Retinal pigment epithelial cell (primary cell): ENCODE measurements around the gene SMIM27.

Experiments
- DNase-seq: peaks from one replicate; pipeline ENCODE4 v3.0.0-alpha.2; 2010; ENCODE audit warnings: low read depth
- H3K4me3 ChIP-seq: 2 replicates; pipeline ENCODE4 v1.5.1; 2011; ENCODE audit warnings: mild to moderate bottlenecking, low read length, control low read depth, moderate library complexity
- TF ChIP-seq, protein P1 (sequence below): conservative IDR thresholded peaks from 2 replicates; pipeline ENCODE4 v1.5.1; 2011; ENCODE audit warnings: low read depth, low read length, control low read depth, inconsistent platforms

Gene SMIM27

DNA sequence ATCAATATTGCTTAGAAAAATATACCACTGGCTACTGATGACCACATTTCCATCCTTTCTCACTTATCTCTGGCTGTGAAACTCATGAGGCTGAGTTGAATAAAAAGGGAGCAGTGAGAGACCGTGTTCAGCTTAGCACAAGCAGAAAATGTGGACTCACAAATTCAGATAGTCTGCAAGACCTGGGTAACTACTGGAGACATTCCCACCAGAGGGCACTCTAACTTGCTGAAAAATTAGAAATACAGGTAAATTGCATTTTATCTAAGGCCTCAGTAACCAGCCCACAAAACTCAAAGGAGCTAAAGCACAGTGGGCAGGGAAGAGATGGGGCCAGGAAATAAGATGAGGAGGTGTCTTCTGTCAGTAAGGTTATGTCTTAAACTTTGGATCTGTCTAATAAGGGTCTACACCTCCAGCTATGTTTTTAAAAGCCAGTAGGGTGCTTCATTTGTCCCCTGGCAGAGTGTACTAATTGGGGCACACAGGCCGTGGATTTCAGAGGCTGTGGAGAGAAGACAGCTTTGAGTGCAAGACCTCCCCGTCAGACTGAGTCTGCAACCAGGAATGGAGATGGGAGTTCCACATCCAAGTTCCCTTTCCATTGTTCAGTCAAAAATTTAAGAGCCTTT lies 29.5 kb downstream of the SMIM27 start:
- TF ChIP-seq, protein P1, sequence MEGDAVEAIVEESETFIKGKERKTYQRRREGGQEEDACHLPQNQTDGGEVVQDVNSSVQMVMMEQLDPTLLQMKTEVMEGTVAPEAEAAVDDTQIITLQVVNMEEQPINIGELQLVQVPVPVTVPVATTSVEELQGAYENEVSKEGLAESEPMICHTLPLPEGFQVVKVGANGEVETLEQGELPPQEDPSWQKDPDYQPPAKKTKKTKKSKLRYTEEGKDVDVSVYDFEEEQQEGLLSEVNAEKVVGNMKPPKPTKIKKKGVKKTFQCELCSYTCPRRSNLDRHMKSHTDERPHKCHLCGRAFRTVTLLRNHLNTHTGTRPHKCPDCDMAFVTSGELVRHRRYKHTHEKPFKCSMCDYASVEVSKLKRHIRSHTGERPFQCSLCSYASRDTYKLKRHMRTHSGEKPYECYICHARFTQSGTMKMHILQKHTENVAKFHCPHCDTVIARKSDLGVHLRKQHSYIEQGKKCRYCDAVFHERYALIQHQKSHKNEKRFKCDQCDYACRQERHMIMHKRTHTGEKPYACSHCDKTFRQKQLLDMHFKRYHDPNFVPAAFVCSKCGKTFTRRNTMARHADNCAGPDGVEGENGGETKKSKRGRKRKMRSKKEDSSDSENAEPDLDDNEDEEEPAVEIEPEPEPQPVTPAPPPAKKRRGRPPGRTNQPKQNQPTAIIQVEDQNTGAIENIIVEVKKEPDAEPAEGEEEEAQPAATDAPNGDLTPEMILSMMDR = peak; percentile 73
- no peak overlapping the region for H3K4me3 ChIP-seq
- DNase-seq = peak; percentile 34

DNA sequence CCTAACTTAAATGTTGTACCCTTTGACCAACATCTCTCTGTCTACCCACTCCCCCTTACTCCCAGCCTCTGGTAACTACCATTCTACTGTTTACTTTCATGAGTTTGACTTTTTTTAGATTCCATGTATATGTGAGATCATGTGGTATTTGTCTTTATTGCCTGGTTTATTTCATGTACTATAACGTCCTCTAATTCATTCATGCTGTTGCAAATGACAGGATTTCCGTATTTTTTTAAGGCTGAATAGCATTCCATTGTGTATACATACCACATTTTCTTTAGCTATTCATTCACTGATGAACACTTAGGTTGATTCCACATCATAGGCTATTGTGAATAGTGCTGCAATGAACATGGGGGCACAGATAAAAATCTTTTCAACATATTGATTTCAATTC lies 32.7 kb downstream of the SMIM27 start:
- no peak for DNase-seq
- H3K4me3 ChIP-seq = no peak overlapping the region
- TF ChIP-seq, protein P1 = no peak

DNA sequence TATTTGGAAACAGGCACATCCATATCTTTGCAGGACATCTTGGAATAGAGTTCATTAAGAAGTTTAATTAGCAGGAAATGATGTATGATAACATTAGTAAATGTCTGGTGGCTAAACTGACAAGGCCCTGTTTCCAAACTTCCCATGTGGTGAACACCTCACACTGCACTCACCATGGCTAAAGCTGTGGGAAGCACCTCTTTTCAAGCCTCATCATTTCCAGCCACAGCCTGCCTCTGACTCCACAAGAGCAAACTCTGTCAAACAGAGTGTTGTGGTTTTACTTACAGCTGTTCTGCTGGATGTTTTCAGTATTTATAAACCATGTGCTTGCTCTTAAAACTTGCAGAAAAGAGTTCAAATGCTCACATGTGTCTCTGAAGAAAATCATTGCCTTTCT lies 35.8 kb downstream of the SMIM27 start:
- no peak for DNase-seq
- H3K4me3 ChIP-seq = no peak overlapping the region
- TF ChIP-seq, protein P1 = no peak

DNA sequence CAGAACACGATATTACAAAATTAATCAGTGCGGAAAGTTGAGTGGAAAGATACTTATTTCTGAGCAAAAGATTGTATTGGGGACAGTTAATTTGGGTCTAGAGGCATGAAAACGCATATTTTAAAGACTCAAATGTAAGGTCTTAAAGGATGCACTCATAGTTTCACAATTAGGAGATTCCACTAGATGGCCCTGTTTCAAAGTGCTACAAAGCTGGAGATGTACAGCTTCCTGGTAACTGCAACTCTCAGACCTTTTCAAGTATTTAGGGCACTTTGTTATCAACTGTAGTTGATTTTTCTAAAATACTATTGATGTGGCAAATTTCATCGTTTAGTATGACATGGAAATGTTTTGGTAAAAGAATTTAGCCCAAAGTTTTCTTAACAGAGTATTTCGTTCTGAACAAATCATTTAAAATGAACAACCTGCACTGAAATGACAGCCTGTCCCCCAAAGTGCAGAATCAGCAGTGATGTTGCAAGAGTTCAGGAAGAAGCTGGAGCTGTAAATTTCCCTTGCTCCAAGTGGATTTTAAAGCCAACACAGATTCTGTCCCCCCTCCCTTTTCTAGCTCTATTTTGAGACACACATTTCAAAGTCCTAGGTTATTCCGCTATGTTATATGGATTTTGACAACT lies 37.1 kb downstream of the SMIM27 start:
- TF ChIP-seq, protein P1 = peak; percentile 69
- no peak overlapping the region for H3K4me3 ChIP-seq
- peak; percentile 14 for DNase-seq

DNA sequence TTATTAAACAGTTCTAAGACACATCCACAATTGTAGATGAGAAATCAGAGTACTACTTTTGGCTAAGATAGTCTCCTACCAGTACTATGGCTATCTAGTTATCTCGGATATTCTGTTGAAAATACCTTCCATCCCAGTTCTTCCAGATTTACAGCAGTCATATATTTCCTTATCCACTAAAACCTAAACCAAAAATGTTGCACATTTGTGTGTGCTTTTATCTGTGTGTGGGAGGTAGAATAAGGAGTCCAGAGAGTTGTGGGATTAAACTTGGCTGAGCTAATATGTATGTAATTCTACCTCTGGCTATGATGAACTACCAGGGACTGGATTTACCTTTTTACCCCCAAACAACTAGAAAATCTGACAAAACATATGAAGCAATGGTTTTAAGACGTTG lies 38.3 kb downstream of the SMIM27 start:
- TF ChIP-seq, protein P1 = no peak

DNA sequence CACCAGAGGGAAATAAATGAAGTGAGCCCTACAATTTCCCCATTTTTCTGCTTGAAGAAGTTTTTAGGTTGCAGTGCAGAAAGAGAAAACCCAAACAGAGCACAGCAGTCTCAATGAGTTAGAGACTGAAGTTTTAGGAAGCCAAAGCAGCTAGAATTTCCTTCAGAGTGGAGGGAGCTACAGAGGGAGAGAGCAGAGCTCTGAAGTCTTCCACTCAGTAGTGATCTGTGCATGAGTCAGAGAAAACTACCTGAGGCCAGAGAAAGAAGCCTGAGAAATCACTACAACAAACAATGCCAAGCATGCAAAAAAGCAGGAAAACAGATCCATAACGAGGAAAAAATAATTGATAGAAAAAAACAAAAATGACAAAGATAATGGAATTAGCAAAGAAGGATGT lies 38.8 kb downstream of the SMIM27 start:
- DNase-seq = no peak
- H3K4me3 ChIP-seq = no peak overlapping the region
- TF ChIP-seq, protein P1 = no peak

More for the DNA sequence above, 38.3 kb downstream of the SMIM27 start:
- H3K4me3 ChIP-seq = no peak overlapping the region
- no peak for DNase-seq
